ENCODE measurements around the gene ENKUR.

The ENKUR gene

DNA sequence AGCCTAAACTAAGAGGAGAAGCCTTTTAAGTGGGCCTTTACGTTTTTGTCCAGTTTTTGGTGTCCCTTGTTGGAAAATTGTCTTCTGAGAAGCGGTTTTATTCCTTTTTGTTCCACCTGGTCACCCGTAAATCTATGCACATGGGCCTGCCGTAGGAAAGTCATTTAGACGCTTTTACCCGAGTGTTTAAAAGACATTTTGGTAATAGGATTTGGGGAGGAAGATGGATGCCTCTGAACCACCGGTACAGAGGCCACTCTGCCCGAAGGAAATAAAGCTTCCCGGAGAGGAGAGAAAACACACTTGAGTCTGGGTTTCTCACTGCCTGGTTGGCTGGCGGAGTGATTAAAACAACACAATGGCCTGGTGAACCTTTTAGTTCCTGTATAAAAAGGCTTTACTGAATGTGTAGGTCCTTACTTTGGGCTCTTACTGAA, 1.2 kb upstream of the ENKUR start:
- TF ChIP-seq, protein P1, sequence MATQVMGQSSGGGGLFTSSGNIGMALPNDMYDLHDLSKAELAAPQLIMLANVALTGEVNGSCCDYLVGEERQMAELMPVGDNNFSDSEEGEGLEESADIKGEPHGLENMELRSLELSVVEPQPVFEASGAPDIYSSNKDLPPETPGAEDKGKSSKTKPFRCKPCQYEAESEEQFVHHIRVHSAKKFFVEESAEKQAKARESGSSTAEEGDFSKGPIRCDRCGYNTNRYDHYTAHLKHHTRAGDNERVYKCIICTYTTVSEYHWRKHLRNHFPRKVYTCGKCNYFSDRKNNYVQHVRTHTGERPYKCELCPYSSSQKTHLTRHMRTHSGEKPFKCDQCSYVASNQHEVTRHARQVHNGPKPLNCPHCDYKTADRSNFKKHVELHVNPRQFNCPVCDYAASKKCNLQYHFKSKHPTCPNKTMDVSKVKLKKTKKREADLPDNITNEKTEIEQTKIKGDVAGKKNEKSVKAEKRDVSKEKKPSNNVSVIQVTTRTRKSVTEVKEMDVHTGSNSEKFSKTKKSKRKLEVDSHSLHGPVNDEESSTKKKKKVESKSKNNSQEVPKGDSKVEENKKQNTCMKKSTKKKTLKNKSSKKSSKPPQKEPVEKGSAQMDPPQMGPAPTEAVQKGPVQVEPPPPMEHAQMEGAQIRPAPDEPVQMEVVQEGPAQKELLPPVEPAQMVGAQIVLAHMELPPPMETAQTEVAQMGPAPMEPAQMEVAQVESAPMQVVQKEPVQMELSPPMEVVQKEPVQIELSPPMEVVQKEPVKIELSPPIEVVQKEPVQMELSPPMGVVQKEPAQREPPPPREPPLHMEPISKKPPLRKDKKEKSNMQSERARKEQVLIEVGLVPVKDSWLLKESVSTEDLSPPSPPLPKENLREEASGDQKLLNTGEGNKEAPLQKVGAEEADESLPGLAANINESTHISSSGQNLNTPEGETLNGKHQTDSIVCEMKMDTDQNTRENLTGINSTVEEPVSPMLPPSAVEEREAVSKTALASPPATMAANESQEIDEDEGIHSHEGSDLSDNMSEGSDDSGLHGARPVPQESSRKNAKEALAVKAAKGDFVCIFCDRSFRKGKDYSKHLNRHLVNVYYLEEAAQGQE (IDR thresholded peaks at IDR 0.05; ENCODE audit: low read depth) = no peak
- no peak for TF ChIP-seq ZBTB7A (IDR thresholded peaks at IDR 0.05; ENCODE audit: low read depth)
- TF ChIP-seq TEAD4 (IDR thresholded peaks at IDR 0.05) = no peak
- TF ChIP-seq MAX (IDR thresholded peaks at IDR 0.05) = no peak
- no peak for TF ChIP-seq TCF12 (IDR thresholded peaks at IDR 0.05; ENCODE audit: low read depth)
- TF ChIP-seq RAD21 (IDR thresholded peaks at IDR 0.05; ENCODE audit: low read depth) = no peak
- TF ChIP-seq EGR1 (IDR thresholded peaks at IDR 0.05) = no peak
- no peak for TF ChIP-seq YY1 (IDR thresholded peaks at IDR 0.05; ENCODE audit: low read depth)
- no peak for TF ChIP-seq TAF1 (IDR thresholded peaks at IDR 0.05; ENCODE audit: low read depth)

GRCh38 chr10:25016376-25017153, 607 bp upstream of the ENKUR start, which contains the start of gene THNSL1:
Gene THNSL1, plus strand, starts transcription at chr10:25016612. Its CDS starts 6,612 bp downstream, at chr10:25023224.
- TF ChIP-seq TAF1 (IDR thresholded peaks at IDR 0.05; ENCODE audit: low read depth) (peak; percentile 70), MAX (IDR thresholded peaks at IDR 0.05) (peak; percentile 98), ZBTB7A (IDR thresholded peaks at IDR 0.05; ENCODE audit: low read depth) (no peak), EP300 (IDR thresholded peaks at IDR 0.05; ENCODE audit: borderline replicate concordance) (no peak), CREB1 (IDR thresholded peaks at IDR 0.05; ENCODE audit: low read depth) (no peak), TEAD4 (IDR thresholded peaks at IDR 0.05) (0 out of 2 replicates have a peak, but pooled peaks have one; percentile 24), FOXM1 (IDR thresholded peaks at IDR 0.05; ENCODE audit: borderline replicate concordance, low read depth) (no peak), NFIC (IDR thresholded peaks at IDR 0.05) (0 out of 2 replicates have a peak, but pooled peaks have one; percentile 17), EGR1 (IDR thresholded peaks at IDR 0.05) (peak; percentile 95), YY1 (IDR thresholded peaks at IDR 0.05; ENCODE audit: low read depth) (no peak; the same call in 1 of the 2 replicates), RAD21 (IDR thresholded peaks at IDR 0.05; ENCODE audit: low read depth) (no peak), CEBPB (IDR thresholded peaks at IDR 0.05) (no peak; the same call in 1 of the 2 replicates), TCF12 (IDR thresholded peaks at IDR 0.05; ENCODE audit: low read depth) (peak; percentile 36; the same call in 1 of the 2 replicates)
- TF ChIP-seq, protein P1 (IDR thresholded peaks at IDR 0.05; ENCODE audit: low read depth) = no peak
- TF ChIP-seq, protein P2, sequence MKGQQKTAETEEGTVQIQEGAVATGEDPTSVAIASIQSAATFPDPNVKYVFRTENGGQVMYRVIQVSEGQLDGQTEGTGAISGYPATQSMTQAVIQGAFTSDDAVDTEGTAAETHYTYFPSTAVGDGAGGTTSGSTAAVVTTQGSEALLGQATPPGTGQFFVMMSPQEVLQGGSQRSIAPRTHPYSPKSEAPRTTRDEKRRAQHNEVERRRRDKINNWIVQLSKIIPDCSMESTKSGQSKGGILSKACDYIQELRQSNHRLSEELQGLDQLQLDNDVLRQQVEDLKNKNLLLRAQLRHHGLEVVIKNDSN (IDR thresholded peaks at IDR 0.05) = peak; percentile 99

DNA sequence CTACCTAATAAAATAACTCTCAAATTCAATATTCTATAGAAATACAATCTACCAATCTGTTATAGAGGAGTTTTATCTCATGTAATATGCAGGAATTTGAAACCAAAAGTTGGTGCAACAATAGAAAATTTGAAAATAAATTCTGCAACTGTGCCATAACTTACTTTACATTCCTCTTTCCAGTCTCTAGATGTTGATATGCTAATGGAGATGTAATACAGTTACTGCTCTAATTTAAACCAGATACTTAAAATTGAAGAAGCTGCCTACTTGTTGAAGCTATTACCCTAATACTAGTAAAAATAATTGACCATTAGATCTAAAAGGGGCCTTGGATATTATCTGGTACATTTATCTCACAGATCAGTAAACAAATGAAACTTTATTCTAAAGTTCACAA, 1.4 kb downstream of the ENKUR start:
- TF ChIP-seq RAD21 (IDR thresholded peaks at IDR 0.05; ENCODE audit: low read depth) = no peak
- TF ChIP-seq, protein P2 (IDR thresholded peaks at IDR 0.05) = no peak
- TF ChIP-seq, protein P1 (IDR thresholded peaks at IDR 0.05; ENCODE audit: low read depth) = no peak
- TF ChIP-seq MAX (IDR thresholded peaks at IDR 0.05) = no peak
- TF ChIP-seq NFIC (IDR thresholded peaks at IDR 0.05) = no peak
- no peak for TF ChIP-seq CEBPB (IDR thresholded peaks at IDR 0.05)
- no peak for TF ChIP-seq ZBTB7A (IDR thresholded peaks at IDR 0.05; ENCODE audit: low read depth)
- TF ChIP-seq CREB1 (IDR thresholded peaks at IDR 0.05; ENCODE audit: low read depth) = no peak
- TF ChIP-seq FOXM1 (IDR thresholded peaks at IDR 0.05; ENCODE audit: borderline replicate concordance, low read depth) = no peak

GRCh38 chr10:24998044-24998443, 17.9 kb downstream of the ENKUR start:
- TF ChIP-seq FOXM1 (IDR thresholded peaks at IDR 0.05; ENCODE audit: borderline replicate concordance, low read depth) = no peak
- no peak for TF ChIP-seq CREB1 (IDR thresholded peaks at IDR 0.05; ENCODE audit: low read depth)
- no peak for TF ChIP-seq TCF12 (IDR thresholded peaks at IDR 0.05; ENCODE audit: low read depth)
- TF ChIP-seq, protein P1 (IDR thresholded peaks at IDR 0.05; ENCODE audit: low read depth) = no peak
- no peak for TF ChIP-seq EP300 (IDR thresholded peaks at IDR 0.05; ENCODE audit: borderline replicate concordance)
- TF ChIP-seq MAX (IDR thresholded peaks at IDR 0.05) = no peak
- TF ChIP-seq, protein P2 (IDR thresholded peaks at IDR 0.05) = no peak
- TF ChIP-seq TAF1 (IDR thresholded peaks at IDR 0.05; ENCODE audit: low read depth) = no peak
- TF ChIP-seq TEAD4 (IDR thresholded peaks at IDR 0.05) = no peak
- TF ChIP-seq YY1 (IDR thresholded peaks at IDR 0.05; ENCODE audit: low read depth) = no peak
- TF ChIP-seq CEBPB (IDR thresholded peaks at IDR 0.05) = no peak
- no peak for TF ChIP-seq NFIC (IDR thresholded peaks at IDR 0.05)
- TF ChIP-seq RAD21 (IDR thresholded peaks at IDR 0.05; ENCODE audit: low read depth) = no peak
- no peak for TF ChIP-seq ZBTB7A (IDR thresholded peaks at IDR 0.05; ENCODE audit: low read depth)
- TF ChIP-seq EGR1 (IDR thresholded peaks at IDR 0.05) = no peak
